ENCODE data around the gene KCNK3.
"Not testable (repeated sequence)": the region's sequence is repeated elsewhere in the genome, so short reads cannot be mapped to it uniquely, and the experiment has no call there.

KCNK3 gene

DNA sequence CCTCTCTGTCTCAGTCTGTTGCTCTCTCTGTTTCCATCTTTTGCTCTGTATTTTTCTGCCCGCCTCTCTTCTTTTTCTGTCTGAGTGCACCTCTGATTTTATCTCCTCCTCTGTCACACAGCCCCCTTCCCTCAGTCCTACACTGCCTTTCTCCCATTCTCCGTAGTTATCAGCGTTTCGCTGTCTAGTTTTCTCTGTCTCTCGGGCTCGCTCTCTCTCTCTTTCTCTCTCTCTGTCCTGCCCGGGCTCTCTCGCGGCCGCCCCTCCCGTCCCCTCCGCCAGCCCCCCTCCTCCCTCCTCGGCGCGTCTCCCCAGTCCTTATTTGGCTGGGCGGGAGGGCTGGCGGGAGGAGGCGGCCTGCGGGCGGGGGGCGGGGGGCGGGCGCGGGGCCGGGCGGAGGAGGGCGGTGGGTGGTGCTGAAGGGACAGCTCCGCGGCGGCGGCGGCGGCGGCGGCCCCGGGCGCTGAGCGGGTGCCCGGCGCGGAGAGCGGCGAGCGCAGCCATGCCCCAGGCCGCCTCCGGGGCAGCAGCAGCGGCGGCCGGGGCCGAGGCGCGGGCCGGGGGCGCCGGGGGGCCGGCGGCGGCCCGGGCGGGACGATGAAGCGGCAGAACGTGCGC is at the start of gene KCNK3:
TSS of gene KCNK3 (plus strand) at position 444 of the 618 bp plus-strand sequence. CDS start at position 598, 154 bp downstream.
- DNase-seq = no peak

DNA sequence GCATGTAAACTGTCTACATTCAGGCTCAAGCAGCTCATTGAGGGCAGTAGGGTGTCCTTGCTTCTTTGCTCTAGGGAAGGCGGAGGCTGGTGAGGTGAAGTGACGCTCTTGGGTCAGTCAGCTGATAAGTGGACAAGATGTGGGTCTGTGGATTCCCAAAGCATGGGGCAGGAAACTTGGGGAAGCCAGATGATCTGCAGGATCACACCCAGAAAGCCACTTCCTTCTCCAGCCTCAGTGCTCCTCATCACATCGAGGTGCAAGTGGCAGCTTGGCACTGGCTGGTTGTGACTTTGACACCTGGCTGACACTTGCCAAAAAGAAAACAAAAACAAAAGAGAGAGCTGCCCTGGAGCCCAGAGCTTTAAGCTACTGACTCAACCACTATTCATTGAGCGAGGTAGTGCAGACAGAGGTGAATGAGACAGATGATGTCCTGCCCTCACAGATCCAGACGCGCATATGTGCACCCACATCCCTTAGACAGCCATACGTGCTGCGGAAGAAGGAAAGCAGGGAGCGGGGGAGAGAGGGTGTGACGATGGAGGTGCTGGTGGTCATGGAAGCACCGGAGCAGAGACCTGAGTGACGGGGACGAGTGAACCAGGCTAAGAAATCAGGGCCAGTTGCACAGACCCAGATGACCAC is 48.2 kb upstream of the KCNK3 start:
- DNase-seq = no peak

DNA sequence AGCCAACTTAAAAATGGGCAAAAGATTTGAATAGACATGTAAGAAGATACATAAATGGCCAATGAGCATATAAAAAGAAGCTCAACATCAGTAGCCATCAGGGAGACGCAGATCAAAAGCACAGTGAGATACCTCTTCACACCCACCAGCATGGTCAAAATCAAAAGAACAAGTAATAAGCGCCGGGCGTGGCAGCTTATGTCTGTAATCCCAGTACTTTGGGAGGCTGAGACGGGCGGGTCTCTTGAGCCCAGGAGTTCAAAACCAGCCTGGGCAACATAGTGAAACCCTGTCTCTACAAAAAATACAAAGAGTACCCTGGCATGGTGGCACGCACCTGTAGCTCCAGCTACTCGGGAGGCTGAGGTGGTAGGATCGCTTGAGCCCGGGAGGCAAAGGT is 46.8 kb upstream of the KCNK3 start:
- no peak for DNase-seq

DNA sequence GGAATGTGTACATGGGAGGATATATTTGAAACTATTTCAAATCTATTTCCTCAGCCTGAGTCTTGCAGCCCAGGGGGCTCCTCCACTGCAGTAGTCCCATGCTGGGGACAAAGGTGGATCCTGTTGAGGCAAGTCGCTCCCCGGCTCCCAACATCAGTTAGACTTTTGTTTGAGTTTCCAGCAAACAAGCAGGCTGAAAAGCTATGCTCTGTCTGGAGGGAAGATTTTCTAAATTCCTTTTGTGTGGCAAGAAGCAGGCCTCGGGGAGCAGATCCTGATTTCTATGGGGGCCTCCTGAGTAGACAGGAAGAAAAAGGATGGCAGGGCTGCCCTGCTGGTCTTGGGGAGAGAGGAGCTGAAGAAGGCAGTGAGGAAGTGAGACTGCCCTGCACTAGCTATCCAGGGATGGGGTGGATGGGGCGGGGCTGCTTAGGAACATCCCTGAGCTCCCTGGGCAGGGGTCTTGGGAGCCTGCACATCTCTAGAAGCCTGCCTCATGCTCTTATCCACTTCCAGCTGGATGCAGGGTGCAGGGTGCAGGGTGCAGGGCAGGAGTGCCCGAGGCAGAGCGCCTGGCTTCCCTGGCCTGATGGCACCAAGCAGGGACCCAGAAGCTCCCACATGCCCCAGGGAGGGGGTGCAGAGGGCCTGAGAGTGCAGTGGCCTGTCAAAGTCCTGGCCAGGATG is 45.4 kb upstream of the KCNK3 start:
- DNase-seq = no peak

DNA sequence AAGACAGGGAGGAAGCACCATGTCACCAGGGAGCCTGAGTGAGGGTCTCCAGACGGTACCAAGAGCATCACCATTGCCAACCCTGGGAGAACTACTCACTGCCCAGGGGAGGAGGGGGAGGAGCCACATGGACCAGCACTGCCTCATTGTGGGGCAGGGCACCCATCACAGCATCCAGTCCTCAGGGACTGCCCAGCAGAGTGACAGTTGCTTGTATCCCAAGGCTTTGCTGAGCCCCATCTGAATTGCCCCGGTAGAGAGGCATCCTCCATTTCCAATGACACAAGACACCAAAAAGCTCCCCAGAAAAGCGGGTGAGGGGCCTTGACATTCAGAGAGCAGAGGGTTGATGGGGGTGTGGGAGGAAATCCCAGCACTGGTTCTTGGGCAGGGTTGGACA is 44.5 kb upstream of the KCNK3 start:
- no peak for DNase-seq

DNA sequence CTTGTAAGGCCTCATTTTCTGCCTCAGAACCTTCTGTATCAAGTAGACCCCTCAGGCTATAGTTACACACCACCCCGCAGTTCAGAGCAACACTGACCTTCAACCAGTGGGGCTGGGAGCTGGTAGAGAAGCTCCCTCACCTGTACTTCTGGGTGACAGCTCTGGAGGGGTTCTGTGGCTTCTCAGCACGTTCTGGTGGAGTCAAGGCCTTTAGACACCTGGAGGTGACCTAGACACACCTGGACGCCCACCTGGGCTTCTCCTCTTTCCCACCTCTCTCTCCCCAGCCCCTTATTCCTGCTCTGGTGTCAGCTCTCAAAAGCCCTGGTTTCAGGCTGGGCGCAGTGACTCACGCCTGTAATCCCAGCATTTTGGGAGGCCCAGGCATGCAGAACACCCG is 44.0 kb upstream of the KCNK3 start:
- no peak for DNase-seq

DNA sequence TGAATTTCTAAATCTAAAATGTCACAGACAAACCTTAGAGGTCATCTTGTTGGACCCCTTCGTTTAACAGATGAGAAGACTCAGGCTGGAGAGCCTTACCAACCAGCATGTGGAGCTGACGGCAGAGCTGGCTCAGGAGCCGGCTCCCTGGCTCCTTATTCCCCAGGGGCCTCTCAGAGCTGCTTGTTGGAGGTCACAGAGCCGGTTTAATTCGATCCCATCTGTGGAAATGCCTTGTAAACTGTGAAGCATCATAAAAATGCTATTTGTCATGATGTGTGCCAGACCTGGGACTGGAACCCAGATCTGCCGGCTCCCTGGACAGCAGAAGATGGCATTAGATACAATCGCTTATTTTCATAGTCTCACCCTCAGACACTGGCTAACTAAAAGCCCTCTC is 43.2 kb upstream of the KCNK3 start:
- DNase-seq = no peak

DNA sequence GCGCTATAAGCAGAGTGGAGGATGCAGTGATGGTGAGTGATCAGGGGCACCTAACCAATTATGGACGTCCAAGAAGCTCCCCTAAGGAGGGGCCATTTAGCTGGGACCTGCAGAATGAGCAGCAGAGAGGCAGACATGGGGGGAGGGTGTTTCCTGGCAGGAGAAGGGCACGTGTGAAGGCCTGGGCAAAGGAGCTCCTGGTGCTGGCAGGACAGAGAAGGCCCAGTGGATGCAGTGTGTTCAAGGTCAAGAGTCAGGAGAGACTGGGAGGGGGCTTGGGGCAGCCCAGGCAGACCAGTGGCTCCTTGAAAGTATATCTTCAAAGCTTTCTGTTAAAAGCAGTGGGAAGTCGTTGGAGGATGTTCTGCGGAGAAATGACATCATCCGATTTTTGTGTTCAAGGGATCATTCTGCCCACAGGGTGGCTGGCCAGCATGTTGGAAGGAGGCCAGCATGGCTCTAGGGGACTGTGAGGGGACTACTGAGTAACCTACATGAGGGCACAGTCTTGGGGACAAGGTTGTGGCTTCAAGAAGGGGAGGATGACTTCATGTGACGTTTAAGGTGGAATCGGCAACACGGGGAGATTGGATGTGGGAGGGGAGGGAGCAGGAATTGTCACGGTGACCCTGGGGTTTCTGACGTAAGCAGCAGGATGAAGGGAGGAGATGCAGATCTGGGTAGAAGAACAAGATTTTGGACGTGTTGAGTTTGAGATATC is 42.4 kb upstream of the KCNK3 start:
- DNase-seq = no peak

DNA sequence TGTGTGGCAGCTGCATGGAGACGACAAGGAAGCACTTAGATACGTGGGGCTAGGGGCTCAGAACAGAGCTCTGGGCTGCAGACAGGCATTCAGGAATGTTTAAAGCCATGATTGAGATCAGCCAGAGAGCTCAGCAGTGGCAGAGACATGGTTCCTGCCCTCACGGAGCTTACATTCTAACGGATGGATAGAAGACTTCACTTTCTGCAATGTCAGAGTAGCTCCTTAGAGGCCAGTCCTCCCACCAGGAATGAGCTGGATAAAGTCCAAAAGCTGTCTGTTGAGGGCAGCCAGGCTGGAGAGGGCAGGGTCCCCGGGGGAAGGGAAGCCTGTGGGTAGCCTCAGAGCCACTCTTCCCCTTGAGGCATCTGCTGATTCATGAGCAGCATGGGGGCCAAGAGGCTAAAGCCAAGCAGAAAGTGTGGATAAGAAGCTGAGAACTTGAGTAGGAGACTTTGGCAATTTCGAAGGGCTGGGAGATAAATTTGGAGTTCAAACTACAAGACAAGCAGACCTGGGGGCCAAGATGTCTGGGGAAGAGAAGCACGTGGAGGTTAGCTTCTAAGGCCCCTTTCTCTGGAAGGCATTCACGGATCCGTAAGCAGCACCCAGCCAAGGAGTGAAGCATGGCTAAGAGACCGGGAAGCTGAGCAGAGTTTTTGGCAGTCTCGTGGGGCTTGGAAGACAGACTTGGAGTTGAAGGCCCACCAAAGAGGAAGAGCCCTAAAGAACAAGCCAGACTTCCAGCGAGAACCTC is 41.6 kb upstream of the KCNK3 start:
- DNase-seq = no peak

DNA sequence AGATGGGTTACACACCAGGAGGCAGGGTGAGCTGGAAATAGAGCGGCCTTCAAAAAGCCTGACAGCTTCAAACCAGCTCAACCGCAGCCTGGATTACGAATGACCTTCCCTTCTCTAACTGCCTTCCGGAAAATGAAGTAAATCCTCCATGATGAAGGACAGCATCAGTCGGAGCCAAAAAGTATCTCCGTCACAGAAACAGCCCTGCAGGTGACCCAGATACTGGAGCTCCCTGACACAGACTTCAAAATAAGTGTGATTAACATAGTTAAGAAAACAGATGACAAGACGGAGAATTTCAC is 41.1 kb upstream of the KCNK3 start:
- DNase-seq = no peak

DNA sequence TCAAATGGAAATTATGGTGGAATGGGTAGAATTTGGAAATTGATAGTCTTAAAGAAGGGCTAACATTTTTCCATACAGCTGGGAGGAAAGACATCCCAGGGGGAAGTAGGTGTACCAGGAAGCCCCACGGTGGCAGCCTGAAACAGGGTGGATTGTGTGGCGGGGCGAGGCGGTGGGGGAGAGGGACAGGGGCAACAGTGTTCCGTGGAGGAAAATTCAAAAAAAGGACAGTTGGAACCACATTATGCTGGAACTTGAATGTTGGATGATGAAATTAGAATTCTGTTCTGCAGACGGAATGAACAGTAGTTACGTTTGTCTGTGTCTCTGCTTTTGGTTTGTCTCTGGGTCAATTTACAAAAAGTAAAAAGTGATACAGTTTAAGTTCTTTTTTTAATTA is 40.7 kb upstream of the KCNK3 start:
- no peak for DNase-seq

DNA sequence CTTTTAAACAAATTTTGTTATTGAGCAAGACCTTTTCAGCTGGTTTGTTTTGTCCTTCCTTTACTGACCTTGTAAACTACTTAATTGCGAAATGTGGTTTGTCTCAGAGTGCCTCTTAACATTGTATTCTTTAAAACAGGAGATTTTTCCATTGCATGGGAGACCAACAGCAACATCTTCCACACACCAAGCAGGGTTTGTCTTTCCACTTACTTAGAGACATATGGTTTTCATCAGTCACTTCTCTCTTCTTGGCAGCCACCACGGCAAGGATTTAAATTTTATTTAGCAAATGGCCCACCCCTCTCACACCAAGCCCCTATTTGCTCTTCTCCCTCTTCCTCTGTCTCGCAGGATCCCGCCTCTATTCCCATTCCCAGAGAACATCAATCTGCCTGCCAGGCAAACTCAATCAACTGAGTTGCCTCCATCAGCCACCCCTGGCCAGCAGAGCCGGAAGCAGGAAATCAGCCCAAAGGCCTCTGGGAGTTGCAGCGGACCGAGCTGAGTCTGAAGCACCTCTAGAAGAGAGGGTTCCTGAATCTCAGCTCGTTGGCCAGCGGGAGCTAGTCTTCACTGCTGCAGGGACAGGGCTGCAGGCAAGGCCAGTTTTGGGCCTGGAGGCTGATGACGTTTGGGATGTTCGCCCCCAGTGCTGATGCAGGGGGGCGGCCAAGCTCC is 40.0 kb upstream of the KCNK3 start:
- no peak for DNase-seq

DNA sequence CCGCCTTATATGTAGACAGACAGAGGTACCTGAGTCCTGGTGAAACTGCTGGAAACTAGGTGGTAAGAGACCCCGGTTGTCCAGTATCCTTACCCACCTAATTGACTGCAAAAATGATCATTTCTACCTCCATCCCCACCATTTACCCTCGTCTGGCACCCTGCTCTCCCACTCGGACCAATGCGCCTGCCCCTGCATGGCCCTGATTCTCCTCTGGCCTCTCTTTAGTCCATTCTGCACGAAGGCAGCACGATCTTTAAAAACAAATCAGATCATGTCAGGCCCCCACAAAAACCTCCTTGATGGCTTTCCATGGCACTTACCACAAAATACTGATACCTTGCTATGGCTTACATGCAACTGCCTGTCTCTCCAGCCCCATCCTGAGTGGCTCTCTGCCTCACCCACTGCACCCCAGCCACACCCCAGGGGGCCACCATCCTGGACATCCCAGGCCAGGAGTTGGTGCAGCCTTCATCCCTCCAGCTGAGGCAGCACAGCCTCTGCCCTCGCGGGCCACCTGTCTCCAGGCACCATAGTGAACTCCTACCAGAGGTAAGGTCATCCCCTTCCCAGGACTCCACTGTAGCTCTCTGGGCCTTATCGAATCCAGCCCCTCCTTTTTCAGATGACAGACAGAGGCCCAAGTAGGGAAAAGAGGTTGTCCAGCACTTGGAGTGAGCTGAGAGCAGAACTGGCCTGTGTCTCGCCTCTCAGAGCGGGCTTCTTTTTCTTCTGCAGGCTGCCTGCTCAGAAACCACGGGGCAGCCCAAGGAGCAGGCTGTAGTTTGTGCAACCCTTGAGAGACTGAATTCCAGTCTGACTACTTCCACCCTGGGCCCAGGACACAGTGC is 39.1 kb upstream of the KCNK3 start:
- no peak for DNase-seq

DNA sequence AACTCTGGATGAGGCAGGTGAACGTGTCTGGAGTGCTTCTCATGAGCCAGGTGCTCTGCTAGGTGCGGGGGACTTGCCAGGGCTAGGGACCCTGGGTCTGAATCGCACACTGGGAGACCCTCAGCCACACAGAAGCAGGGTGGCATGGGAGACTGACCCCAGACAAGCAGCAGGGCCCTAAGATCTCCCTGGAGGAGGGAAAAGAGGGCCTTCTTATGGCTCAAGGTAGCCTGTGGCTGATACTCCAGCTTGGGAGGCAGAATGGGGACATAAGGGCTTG is 38.5 kb upstream of the KCNK3 start:
- DNase-seq = no peak

DNA sequence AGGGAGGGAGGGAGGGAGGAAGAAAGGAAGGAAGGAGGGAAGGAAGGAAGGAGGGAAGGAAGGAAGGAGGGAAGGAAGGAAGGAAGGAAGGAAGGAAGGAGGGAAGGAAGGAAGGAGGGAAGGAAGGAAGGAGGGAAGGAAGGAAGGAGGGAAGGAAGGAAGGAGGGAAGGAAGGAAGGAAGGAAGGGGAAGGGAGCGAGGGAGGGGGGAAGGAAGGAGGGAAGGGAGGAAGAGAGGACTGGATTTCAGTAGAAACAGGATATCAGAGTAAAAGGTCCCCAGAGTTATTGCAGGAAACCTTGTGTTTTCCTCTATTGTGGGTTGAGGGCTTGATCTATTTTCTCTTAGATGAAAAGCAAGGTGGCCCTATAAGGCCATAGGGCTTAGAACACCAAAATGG is 37.4 kb upstream of the KCNK3 start:
- DNase-seq = not testable (repeated sequence)

DNA sequence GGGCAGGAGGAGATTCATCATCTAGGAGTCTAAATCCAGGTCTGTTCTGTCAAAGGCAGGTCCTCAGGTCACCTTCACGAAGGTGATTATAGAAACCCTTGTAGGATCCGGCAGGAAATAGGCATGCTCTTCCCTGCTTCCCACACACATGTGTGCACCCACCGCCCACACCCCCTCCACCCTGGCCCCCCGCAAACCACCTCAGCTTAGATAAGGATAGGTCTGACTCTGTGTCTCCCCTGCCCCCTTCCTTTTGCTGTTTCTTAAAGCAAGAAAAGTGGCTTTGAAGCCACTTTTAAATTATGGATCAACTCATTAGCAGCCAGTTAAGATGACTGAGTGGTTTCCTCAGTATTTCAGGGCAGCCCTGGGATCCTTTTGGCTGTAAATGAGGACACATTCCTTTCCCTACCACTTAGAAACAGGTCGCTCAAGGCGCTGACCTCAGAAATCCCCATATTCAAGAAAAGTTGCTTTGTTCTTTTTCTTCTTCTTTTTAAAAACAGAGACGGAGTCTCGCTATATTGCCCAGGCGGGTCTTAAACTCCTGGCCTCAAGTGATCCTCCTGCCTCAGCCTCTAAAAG is 36.8 kb upstream of the KCNK3 start:
- no peak for DNase-seq

DNA sequence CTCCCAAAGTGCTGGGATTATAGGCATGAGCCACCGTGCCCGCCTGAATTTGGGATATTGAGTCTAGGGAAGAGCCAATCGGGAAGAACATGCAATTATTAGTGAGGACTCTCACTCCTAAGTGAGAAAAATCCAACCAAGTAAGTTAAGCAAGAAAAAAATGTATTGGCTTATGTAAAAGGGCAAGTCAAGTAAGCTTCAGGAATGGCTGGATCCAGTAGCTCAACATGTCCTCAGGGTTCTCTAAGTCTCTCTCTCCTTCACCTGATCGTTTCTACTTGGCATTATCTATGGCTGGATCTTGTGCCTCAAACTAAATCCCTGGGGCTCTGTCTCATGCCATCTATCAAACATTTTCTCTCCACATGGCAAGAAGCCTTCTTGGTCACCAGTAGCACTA is 35.3 kb upstream of the KCNK3 start:
- DNase-seq = no peak

DNA sequence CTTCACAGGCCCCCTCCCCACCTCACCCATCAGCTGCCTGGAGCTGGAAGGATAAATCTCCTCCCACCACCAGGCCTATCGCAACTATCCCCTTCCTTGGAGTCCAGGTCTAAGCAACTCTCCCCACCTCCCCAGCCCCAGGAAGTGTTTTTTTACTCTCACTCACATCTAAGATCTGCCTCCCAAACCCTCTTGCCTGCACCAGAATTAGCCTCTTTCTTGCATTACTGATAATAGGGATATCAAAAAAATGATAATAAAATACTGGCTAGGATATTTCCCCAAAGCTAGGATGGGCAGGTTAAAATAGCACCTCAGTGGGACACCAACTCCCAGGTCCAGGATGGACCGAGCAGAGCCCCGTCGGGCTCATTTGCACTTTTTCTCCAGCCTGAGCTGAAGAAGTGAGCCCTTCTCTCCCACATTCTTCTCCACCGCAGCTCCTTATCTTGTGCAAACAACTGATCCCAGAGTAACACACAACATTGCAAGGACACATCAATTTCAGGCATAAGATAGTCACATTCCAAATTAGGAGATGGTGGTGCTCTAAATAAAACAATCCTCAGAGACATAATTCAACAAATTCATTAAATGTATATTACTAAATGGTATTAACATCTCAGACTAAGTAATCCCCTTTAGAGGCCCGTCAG is 33.7 kb upstream of the KCNK3 start:
- DNase-seq = no peak

DNA sequence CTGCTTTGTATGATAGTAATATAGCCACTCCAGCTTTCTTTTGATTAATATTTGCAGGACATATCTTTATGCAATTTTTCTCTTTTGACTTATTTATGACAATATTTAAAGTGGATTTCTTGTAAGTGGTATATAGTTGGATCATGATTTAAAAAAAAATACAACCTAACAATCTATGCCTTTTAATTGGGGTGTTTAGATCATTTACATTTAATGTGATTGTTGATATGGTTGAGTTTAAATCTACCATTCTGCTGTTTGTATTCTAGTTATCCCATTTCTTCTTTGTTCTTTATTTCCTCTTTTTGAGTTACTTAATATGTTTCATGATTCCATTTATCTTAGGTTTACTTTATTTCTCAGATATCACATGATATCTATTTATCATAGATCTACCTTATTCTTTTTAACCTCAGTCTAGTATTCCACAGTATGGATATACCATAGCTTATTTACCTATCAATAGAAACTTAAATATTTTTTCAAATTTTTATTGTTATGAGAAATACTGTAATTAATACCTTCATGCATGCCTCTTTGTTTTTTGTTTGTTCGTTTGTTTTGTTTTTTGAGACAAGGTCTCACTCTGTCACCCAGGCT is 32.1 kb upstream of the KCNK3 start:
- no peak for DNase-seq

DNA sequence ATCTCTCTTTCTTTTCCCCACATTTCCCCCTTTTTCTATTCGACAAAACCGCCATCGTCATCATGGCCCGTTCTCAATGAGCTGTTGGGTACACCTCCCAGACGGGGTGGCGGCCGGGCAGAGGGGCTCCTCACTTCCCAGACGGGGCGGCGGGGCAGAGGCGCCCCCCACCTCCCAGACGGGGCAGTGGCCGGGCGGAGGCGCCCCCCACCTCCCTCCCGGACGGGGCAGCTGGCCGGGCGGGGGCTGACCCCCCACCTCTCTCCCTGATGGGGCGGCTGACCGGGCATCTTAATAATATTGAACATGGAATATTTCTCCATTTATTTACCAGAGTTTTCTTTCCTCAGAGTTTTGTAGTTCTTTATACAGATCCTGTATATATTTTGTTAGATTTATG is 27.2 kb upstream of the KCNK3 start:
- DNase-seq = not testable (repeated sequence)

DNA sequence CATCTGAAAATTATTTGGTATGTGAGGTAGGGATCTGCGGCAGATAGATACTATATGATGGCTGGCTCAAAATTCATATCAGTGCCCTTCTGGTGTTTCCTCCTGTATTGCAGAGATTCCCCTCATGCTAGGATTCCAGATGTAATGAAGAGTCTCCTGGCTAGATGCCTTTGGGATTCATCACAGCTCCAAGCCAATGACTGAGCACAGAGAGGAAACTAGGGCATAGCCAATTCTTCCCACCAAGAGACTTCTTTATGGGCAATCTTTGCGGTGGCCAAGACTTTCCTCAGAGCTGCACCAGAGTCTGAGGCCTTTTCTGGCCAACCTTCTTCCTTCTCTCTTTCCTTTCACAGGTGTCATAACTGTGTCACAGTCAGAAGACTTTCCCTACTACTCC is 25.9 kb upstream of the KCNK3 start:
- no peak for DNase-seq

Measured in CD4-positive, alpha-beta T cell treated with Interleukin-15 for 1 hour (primary cell).